ENCODE data around the gene NUDT1. TPM values are rescaled to one million over a fixed set of nuclear protein-coding genes. Genes with fewer than 3 reads are reported as not detected.

The NUDT1 gene
- total RNA-seq, 1 donor from 2014 or later = 12.8 TPM

DNA sequence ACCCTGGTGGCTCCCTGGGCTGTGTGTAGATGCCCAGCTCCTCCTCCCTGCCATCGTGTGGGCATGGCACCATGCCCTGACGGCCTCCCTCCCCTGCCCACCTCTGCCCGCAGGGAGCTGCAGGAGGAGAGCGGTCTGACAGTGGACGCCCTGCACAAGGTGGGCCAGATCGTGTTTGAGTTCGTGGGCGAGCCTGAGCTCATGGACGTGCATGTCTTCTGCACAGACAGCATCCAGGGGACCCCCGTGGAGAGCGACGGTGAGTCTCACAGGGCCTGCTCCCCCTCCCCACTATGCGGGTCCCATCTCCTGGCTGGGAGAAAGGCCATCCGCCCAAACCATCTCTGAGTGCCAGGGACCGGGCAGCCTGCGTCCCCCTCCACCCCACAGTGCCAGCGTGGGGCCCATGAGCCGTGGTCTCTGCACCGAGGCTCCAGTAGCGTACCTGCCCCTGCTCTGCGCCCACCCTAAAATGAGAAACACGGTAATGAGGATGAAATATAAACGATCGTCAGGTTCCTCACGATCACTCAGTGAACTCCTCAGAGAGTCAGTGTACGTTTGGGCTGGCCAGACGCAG is 7.8 kb downstream of the NUDT1 start:
- Mint-ChIP-seq H3K27ac (ENCODE audit: unreplicated experiment) (peak overlapping the region; percentile 97), H3K36me3 (ENCODE audit: unreplicated experiment) (no peaks in the 10 kb centered on the region), H3K27me3 (ENCODE audit: unreplicated experiment) (no peaks in the 10 kb centered on the region), H3K9me3 (ENCODE audit: unreplicated experiment) (no peaks in the 10 kb centered on the region), H3K4me1 (ENCODE audit: unreplicated experiment) (peaks cover 24% of the 10 kb centered on the region), H3K4me3 (ENCODE audit: unreplicated experiment) (no peak overlapping the region)
- DNase-seq (ENCODE audit: extremely low spot score, unreplicated experiment) = no peak
- TF ChIP-seq, protein P1, sequence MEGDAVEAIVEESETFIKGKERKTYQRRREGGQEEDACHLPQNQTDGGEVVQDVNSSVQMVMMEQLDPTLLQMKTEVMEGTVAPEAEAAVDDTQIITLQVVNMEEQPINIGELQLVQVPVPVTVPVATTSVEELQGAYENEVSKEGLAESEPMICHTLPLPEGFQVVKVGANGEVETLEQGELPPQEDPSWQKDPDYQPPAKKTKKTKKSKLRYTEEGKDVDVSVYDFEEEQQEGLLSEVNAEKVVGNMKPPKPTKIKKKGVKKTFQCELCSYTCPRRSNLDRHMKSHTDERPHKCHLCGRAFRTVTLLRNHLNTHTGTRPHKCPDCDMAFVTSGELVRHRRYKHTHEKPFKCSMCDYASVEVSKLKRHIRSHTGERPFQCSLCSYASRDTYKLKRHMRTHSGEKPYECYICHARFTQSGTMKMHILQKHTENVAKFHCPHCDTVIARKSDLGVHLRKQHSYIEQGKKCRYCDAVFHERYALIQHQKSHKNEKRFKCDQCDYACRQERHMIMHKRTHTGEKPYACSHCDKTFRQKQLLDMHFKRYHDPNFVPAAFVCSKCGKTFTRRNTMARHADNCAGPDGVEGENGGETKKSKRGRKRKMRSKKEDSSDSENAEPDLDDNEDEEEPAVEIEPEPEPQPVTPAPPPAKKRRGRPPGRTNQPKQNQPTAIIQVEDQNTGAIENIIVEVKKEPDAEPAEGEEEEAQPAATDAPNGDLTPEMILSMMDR (IDR thresholded peaks at IDR 0.05) = no peak

DNA sequence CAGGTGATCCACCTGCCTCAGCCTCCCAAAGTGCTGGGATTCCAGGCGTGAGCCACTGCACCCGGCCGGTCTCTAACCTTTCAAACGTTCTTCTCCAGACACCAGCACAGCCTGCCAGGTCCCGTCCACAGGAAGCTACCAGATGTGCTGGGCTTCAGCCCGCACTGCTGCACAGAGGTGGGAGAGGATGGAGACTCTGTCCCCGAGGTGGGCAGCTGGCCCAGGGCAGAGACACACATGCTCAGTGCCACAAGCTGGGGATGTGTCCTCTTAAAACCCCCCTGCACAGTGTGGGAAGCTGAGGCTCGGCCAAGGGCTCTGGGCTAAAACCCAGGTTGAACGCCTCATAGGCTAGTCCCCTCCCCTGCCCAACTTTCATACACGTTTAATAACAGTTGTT is 9.4 kb downstream of the NUDT1 start:
- H3K27me3 Mint-ChIP-seq (ENCODE audit: unreplicated experiment) = no peaks in the 10 kb centered on the region
- no peak for DNase-seq (ENCODE audit: extremely low spot score, unreplicated experiment)
- peaks cover under 1% of the 10 kb centered on the region for H3K36me3 Mint-ChIP-seq (ENCODE audit: unreplicated experiment)
- no peaks in the 10 kb centered on the region for H3K9me3 Mint-ChIP-seq (ENCODE audit: unreplicated experiment)
- no peak overlapping the region for H3K4me3 Mint-ChIP-seq (ENCODE audit: unreplicated experiment)
- H3K27ac Mint-ChIP-seq (ENCODE audit: unreplicated experiment) = peak overlapping the region; percentile 23
- TF ChIP-seq, protein P1 (IDR thresholded peaks at IDR 0.05) = no peak
- H3K4me1 Mint-ChIP-seq (ENCODE audit: unreplicated experiment) = peaks cover 24% of the 10 kb centered on the region

DNA sequence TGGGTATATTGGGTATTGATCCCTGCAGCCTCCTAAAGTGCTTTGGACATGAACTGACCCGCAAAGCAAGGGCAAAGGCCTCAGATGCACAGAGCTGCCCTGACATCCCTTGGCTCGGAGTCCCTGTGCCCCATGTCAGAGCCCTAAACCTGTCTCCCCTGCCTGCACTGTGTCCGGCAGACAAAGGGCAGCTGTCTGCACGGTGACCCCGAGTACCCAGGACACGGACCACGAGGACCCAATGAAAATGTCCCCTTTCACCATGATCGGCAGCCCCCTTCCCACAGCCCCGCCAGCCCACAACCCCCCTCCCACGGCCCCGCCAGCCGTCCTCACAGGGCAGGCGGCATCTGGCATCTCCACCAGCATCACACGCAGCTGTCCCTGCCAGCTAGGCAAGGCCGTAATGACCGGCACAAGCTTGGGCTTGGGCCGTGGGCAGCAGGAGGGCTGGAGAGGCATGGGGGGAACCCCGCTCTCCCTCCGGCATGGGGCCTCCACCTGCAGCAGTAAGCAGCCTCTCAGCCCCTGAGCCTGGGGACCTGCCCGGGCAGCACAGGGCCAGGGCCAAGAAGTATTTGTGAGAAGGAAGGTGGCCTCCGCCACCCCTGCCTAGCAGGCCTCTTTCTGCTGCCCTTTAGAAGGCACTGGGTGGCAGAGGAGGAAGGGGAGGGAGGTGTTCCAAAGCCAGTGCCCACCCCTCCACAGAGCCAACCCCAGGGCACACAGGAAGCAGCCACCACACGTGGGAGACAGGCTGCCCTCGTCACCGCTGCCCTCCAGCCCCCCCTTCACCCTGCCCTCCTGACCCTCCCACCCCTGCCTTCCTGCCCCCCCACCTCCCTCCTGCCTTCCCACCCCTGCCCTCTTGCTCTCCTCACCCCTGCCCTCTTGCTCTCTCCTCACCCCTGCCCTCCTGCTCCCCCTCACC is 10.1 kb downstream of the NUDT1 start:
- no peak overlapping the region for H3K4me3 Mint-ChIP-seq (ENCODE audit: unreplicated experiment)
- no peak overlapping the region for H3K27ac Mint-ChIP-seq (ENCODE audit: unreplicated experiment)
- no peak for DNase-seq (ENCODE audit: extremely low spot score, unreplicated experiment)
- H3K9me3 Mint-ChIP-seq (ENCODE audit: unreplicated experiment) = no peaks in the 10 kb centered on the region
- TF ChIP-seq, protein P1 (IDR thresholded peaks at IDR 0.05) = no peak
- H3K4me1 Mint-ChIP-seq (ENCODE audit: unreplicated experiment) = peaks cover 24% of the 10 kb centered on the region
- peaks cover 3% of the 10 kb centered on the region for H3K36me3 Mint-ChIP-seq (ENCODE audit: unreplicated experiment)
- no peaks in the 10 kb centered on the region for H3K27me3 Mint-ChIP-seq (ENCODE audit: unreplicated experiment)

DNA sequence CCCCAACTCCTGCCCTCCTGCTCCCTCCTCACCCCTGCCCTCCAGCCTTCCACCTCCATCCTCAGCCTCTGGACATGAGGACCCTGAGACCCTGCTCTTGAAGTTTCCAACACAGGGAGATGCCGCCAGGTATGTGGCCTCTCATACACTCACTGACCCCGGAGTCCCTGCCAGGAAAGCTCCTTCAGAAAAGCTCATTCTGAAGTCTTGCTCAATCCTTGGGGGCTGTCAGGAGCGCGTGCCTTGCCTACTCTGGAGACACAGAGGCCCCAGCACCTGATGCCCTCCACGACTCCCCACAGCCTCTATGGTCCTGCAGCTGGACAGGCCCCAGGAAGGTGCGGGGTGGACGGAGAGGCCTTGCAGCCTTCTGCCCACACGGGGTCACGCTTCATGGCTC is 11.0 kb downstream of the NUDT1 start:
- no peak for DNase-seq (ENCODE audit: extremely low spot score, unreplicated experiment)
- no peaks in the 10 kb centered on the region for H3K27me3 Mint-ChIP-seq (ENCODE audit: unreplicated experiment)
- H3K27ac Mint-ChIP-seq (ENCODE audit: unreplicated experiment) = no peak overlapping the region
- no peak overlapping the region for H3K4me3 Mint-ChIP-seq (ENCODE audit: unreplicated experiment)
- H3K4me1 Mint-ChIP-seq (ENCODE audit: unreplicated experiment) = peaks cover 22% of the 10 kb centered on the region
- TF ChIP-seq, protein P1 (IDR thresholded peaks at IDR 0.05) = no peak
- H3K36me3 Mint-ChIP-seq (ENCODE audit: unreplicated experiment) = peaks cover 3% of the 10 kb centered on the region
- no peaks in the 10 kb centered on the region for H3K9me3 Mint-ChIP-seq (ENCODE audit: unreplicated experiment)

Measured in osteocyte (in vitro differentiated cells).